ENCODE measurements around the gene RAB36.

Gene RAB36

GRCh38 chr22:23146478-23147205, 1.4 kb downstream of the RAB36 start:
- ChIA-PET POLR2A (interaction anchor here (1.3 kb wide), 1 partner anchor 9 kb away, joined by 3 read pairs; no protein-coding TSS in a partner anchor), CTCF (interaction anchor here (2.1 kb wide), 1 partner anchor 10 kb away, joined by 5 read pairs; no protein-coding TSS in a partner anchor)
- TF ChIP-seq ARNT (IDR thresholded peaks at IDR 0.05) (no peak), ZNF384 (IDR thresholded peaks at IDR 0.05) (no peak), NFRKB (IDR thresholded peaks at IDR 0.05) (no peak), CTBP1 (IDR thresholded peaks at IDR 0.05; ENCODE audit: borderline replicate concordance) (no peak), SUZ12 (IDR thresholded peaks at IDR 0.05) (no peak), PKNOX1 (IDR thresholded peaks at IDR 0.05) (no peak), HDGF (IDR thresholded peaks at IDR 0.05; ENCODE audit: borderline replicate concordance) (no peak), LEF1 (IDR thresholded peaks at IDR 0.05; ENCODE audit: borderline replicate concordance) (no peak), FOXK2 (IDR thresholded peaks at IDR 0.05) (no peak), ELF4 (IDR thresholded peaks at IDR 0.05) (no peak), SP1 (IDR thresholded peaks at IDR 0.05) (no peak), L3MBTL2 (conservative IDR thresholded peaks at IDR 0.05) (no peak), FOXM1 (IDR thresholded peaks at IDR 0.05; ENCODE audit: borderline replicate concordance) (no peak), BHLHE40 (IDR thresholded peaks at IDR 0.05; ENCODE audit: borderline replicate concordance) (no peak), FOXA1 (IDR thresholded peaks at IDR 0.05) (no peak), TARDBP (IDR thresholded peaks at IDR 0.05) (no peak)

GRCh38 chr22:23147617-23148387, 2.5 kb downstream of the RAB36 start:
- DNase-seq (ENCODE audit: extremely low spot score): no peak
- CTCF ChIA-PET: interaction anchor here (2.1 kb wide), 1 partner anchor 8 kb away, joined by 5 read pairs; no protein-coding TSS in a partner anchor
- no peak for TF ChIP-seq SUZ12 (IDR thresholded peaks at IDR 0.05)
- no peak for TF ChIP-seq HDGF (IDR thresholded peaks at IDR 0.05; ENCODE audit: borderline replicate concordance)
- TF ChIP-seq ELF4 (IDR thresholded peaks at IDR 0.05): no peak
- TF ChIP-seq LEF1 (IDR thresholded peaks at IDR 0.05; ENCODE audit: borderline replicate concordance): no peak
- no peak for TF ChIP-seq L3MBTL2 (conservative IDR thresholded peaks at IDR 0.05)
- TF ChIP-seq FOXK2 (IDR thresholded peaks at IDR 0.05): no peak
- no peak for TF ChIP-seq PKNOX1 (IDR thresholded peaks at IDR 0.05)
- TF ChIP-seq ZNF384 (IDR thresholded peaks at IDR 0.05): no peak
- no peak for TF ChIP-seq SP1 (IDR thresholded peaks at IDR 0.05)
- TF ChIP-seq BHLHE40 (IDR thresholded peaks at IDR 0.05; ENCODE audit: borderline replicate concordance): no peak
- TF ChIP-seq TARDBP (IDR thresholded peaks at IDR 0.05): no peak
- TF ChIP-seq FOXA1 (IDR thresholded peaks at IDR 0.05): no peak
- no peak for TF ChIP-seq CTBP1 (IDR thresholded peaks at IDR 0.05; ENCODE audit: borderline replicate concordance)
- no peak for TF ChIP-seq NFRKB (IDR thresholded peaks at IDR 0.05)
- TF ChIP-seq ARNT (IDR thresholded peaks at IDR 0.05): no peak
- no peak for TF ChIP-seq FOXM1 (IDR thresholded peaks at IDR 0.05; ENCODE audit: borderline replicate concordance)

More at GRCh38 chr22:23146478-23147205, 1.4 kb downstream of the RAB36 start:
- DNase-seq (ENCODE audit: extremely low spot score): no peak

GRCh38 chr22:23149743-23150238, 4.5 kb downstream of the RAB36 start:
- no peak for DNase-seq (ENCODE audit: extremely low spot score)
- CTCF ChIA-PET: no interaction called here
- POLR2A ChIA-PET: no interaction called here
- no peak for TF ChIP-seq L3MBTL2 (conservative IDR thresholded peaks at IDR 0.05)
- TF ChIP-seq SP1 (IDR thresholded peaks at IDR 0.05): no peak
- TF ChIP-seq BHLHE40 (IDR thresholded peaks at IDR 0.05; ENCODE audit: borderline replicate concordance): no peak
- TF ChIP-seq TARDBP (IDR thresholded peaks at IDR 0.05): no peak
- TF ChIP-seq LEF1 (IDR thresholded peaks at IDR 0.05; ENCODE audit: borderline replicate concordance): no peak
- TF ChIP-seq FOXA1 (IDR thresholded peaks at IDR 0.05): no peak
- no peak for TF ChIP-seq HDGF (IDR thresholded peaks at IDR 0.05; ENCODE audit: borderline replicate concordance)
- no peak for TF ChIP-seq ELF4 (IDR thresholded peaks at IDR 0.05)
- TF ChIP-seq NFRKB (IDR thresholded peaks at IDR 0.05): no peak
- no peak for TF ChIP-seq FOXK2 (IDR thresholded peaks at IDR 0.05)
- TF ChIP-seq ARNT (IDR thresholded peaks at IDR 0.05): no peak

More at GRCh38 chr22:23147617-23148387, 2.5 kb downstream of the RAB36 start:
- POLR2A ChIA-PET: interaction anchor here (1.3 kb wide), 1 partner anchor 8 kb away, joined by 3 read pairs; no protein-coding TSS in a partner anchor

GRCh38 chr22:23150762-23151161, 5.5 kb downstream of the RAB36 start:
- ChIA-PET POLR2A (no interaction called here), CTCF (no interaction called here)
- no peak for TF ChIP-seq PKNOX1 (IDR thresholded peaks at IDR 0.05)
- TF ChIP-seq FOXK2 (IDR thresholded peaks at IDR 0.05): no peak
- no peak for TF ChIP-seq TARDBP (IDR thresholded peaks at IDR 0.05)
- TF ChIP-seq FOXM1 (IDR thresholded peaks at IDR 0.05; ENCODE audit: borderline replicate concordance): no peak
- TF ChIP-seq ELF4 (IDR thresholded peaks at IDR 0.05): no peak
- TF ChIP-seq HDGF (IDR thresholded peaks at IDR 0.05; ENCODE audit: borderline replicate concordance): no peak
- TF ChIP-seq CTBP1 (IDR thresholded peaks at IDR 0.05; ENCODE audit: borderline replicate concordance): no peak
- TF ChIP-seq SP1 (IDR thresholded peaks at IDR 0.05): no peak
- no peak for TF ChIP-seq L3MBTL2 (conservative IDR thresholded peaks at IDR 0.05)
- no peak for TF ChIP-seq FOXA1 (IDR thresholded peaks at IDR 0.05)
- TF ChIP-seq ARNT (IDR thresholded peaks at IDR 0.05): no peak
- TF ChIP-seq BHLHE40 (IDR thresholded peaks at IDR 0.05; ENCODE audit: borderline replicate concordance): no peak
- TF ChIP-seq LEF1 (IDR thresholded peaks at IDR 0.05; ENCODE audit: borderline replicate concordance): no peak
- no peak for TF ChIP-seq ZNF384 (IDR thresholded peaks at IDR 0.05)
- no peak for TF ChIP-seq SUZ12 (IDR thresholded peaks at IDR 0.05)
- TF ChIP-seq NFRKB (IDR thresholded peaks at IDR 0.05): no peak
- DNase-seq (ENCODE audit: extremely low spot score): no peak

- ChIA-PET CTCF (interaction anchor here (0.5 kb wide), 1 partner anchor 21 kb away, joined by 4 read pairs; no protein-coding TSS in a partner anchor), POLR2A (no interaction called here)
- TF ChIP-seq SP1 (IDR thresholded peaks at IDR 0.05): no peak
- TF ChIP-seq CTBP1 (IDR thresholded peaks at IDR 0.05; ENCODE audit: borderline replicate concordance): no peak
- no peak for TF ChIP-seq FOXM1 (IDR thresholded peaks at IDR 0.05; ENCODE audit: borderline replicate concordance)
- TF ChIP-seq LEF1 (IDR thresholded peaks at IDR 0.05; ENCODE audit: borderline replicate concordance): no peak
- no peak for TF ChIP-seq ARNT (IDR thresholded peaks at IDR 0.05)
- TF ChIP-seq L3MBTL2 (conservative IDR thresholded peaks at IDR 0.05): no peak
- no peak for TF ChIP-seq PKNOX1 (IDR thresholded peaks at IDR 0.05)
- no peak for TF ChIP-seq TARDBP (IDR thresholded peaks at IDR 0.05)
- TF ChIP-seq FOXA1 (IDR thresholded peaks at IDR 0.05): no peak
- TF ChIP-seq NFRKB (IDR thresholded peaks at IDR 0.05): no peak
- no peak for TF ChIP-seq BHLHE40 (IDR thresholded peaks at IDR 0.05; ENCODE audit: borderline replicate concordance)
- no peak for TF ChIP-seq ZNF384 (IDR thresholded peaks at IDR 0.05)
- no peak for TF ChIP-seq ELF4 (IDR thresholded peaks at IDR 0.05)
- no peak for TF ChIP-seq FOXK2 (IDR thresholded peaks at IDR 0.05)
- no peak for TF ChIP-seq SUZ12 (IDR thresholded peaks at IDR 0.05)
- no peak for TF ChIP-seq HDGF (IDR thresholded peaks at IDR 0.05; ENCODE audit: borderline replicate concordance)
- DNase-seq (ENCODE audit: extremely low spot score): no peak
These were observed 6.5 kb downstream of the RAB36 start for GRCh38 chr22:23151827-23152226.
